Measurements from ENCODE around the gene SNRPD2. TPM values are rescaled to one million over a fixed set of nuclear protein-coding genes. Genes with fewer than 3 reads are reported as not detected.
"Not testable (repeated sequence)": the region's sequence is repeated elsewhere in the genome, so short reads cannot be mapped to it uniquely, and the experiment has no call there.

Gene SNRPD2
- total RNA-seq, 6 experiments from 2014 or later: 79.7 to 92.5 (median 88.2) TPM

- no peaks in the 10 kb centered on the region for H3K27me3 ChIP-seq
- intact Hi-C loops (cut with DNase I): no loop called here
- no peak overlapping the region for H3K4me3 ChIP-seq
- WGBS (ENCODE audit: insufficient coverage, low coverage, low lambda C conversion rate, missing lambda C conversion rate): 73% methylated on average over 3 of the region's 9 CpGs
- H3K9me3 ChIP-seq: no peaks in the 10 kb centered on the region
- H3K27ac ChIP-seq: no peak overlapping the region
- peaks cover 0 to 34% (median 10%) of the 10 kb centered on the region in 4 donors for H3K36me3 ChIP-seq
- TF ChIP-seq CTCF (IDR thresholded peaks at IDR 0.05) (no peak), POLR2A (IDR thresholded peaks at IDR 0.05) (no peak)
- no peak for DNase-seq
- peaks cover 0 to 7% (median 0%) of the 10 kb centered on the region in 4 donors for H3K4me1 ChIP-seq
- ATAC-seq: no peak
Observed at GRCh38 chr19:45687599-45687998, 4.2 kb downstream of the SNRPD2 start.

GRCh38 chr19:45685045-45685444 lies 6.7 kb downstream of the SNRPD2 start:
- WGBS (ENCODE audit: insufficient coverage, low coverage, low lambda C conversion rate, missing lambda C conversion rate): 83% methylated on average over 8 of the region's 11 CpGs
- intact Hi-C loops (cut with DNase I); DNase-seq; H3K4me1 ChIP-seq; ATAC-seq; H3K4me3 ChIP-seq; H3K27me3 ChIP-seq; H3K27ac ChIP-seq; H3K9me3 ChIP-seq: not testable (repeated sequence)
- peaks cover 0 to 34% (median 10%) of the 10 kb centered on the region in 4 donors for H3K36me3 ChIP-seq

GRCh38 chr19:45682908-45683307 lies 8.8 kb downstream of the SNRPD2 start:
- Histone ChIP-seq H3K36me3 (peaks cover 0 to 29% (median 8%) of the 10 kb centered on the region in 4 donors), H3K9me3 (no peaks in the 10 kb centered on the region), H3K4me1 (peaks cover 0 to 4% (median 2%) of the 10 kb centered on the region in 4 donors), H3K27me3 (no peaks in the 10 kb centered on the region), H3K4me3 (no peak overlapping the region), H3K27ac (no peak overlapping the region)
- no peak for DNase-seq
- intact Hi-C loops (cut with DNase I): no loop called here
- TF ChIP-seq CTCF (IDR thresholded peaks at IDR 0.05) (no peak), POLR2A (IDR thresholded peaks at IDR 0.05) (no peak)
- WGBS (ENCODE audit: insufficient coverage, low coverage, low lambda C conversion rate, missing lambda C conversion rate): 63% methylated on average over 4 of the region's 5 CpGs
- no peak for ATAC-seq

- no peak for ATAC-seq
Observed at GRCh38 chr19:45682117-45682516, 9.6 kb downstream of the SNRPD2 start.

More at GRCh38 chr19:45682117-45682516, 9.6 kb downstream of the SNRPD2 start:
- 84% methylated on average over 6 of the region's 8 CpGs for WGBS (ENCODE audit: insufficient coverage, low coverage, low lambda C conversion rate, missing lambda C conversion rate)
- H3K9me3 ChIP-seq: no peaks in the 10 kb centered on the region
- TF ChIP-seq CTCF (IDR thresholded peaks at IDR 0.05): no peak
- TF ChIP-seq POLR2A (IDR thresholded peaks at IDR 0.05): no peak
- H3K27me3 ChIP-seq: peaks cover 0 to under 1% of the 10 kb centered on the region in 2 donors
- peaks cover 0 to 4% (median 2%) of the 10 kb centered on the region in 4 donors for H3K4me1 ChIP-seq
- intact Hi-C loops (cut with DNase I): no loop called here
- no peak overlapping the region for H3K4me3 ChIP-seq
- no peak overlapping the region for H3K27ac ChIP-seq
- H3K36me3 ChIP-seq: peaks cover 0 to 21% (median 4%) of the 10 kb centered on the region in 4 donors
- no peak for DNase-seq
